NCI-H1048 (cell line): ENCODE measurements around the gene MCCC1.
"Not testable (repeated sequence)": the region's sequence is repeated elsewhere in the genome, so short reads cannot be mapped to it uniquely, and the experiment has no call there.

Experiments
- DNase-seq: peaks from one replicate; lab custom pipeline; 2025; lab: John Stamatoyannopoulos, UW

The MCCC1 gene

GRCh38 chr3:183046883-183047282, 52.4 kb downstream of the MCCC1 start:
- no peak for DNase-seq

- DNase-seq = no peak
These were observed 54.6 kb downstream of the MCCC1 start for GRCh38 chr3:183044547-183045229.

DNA sequence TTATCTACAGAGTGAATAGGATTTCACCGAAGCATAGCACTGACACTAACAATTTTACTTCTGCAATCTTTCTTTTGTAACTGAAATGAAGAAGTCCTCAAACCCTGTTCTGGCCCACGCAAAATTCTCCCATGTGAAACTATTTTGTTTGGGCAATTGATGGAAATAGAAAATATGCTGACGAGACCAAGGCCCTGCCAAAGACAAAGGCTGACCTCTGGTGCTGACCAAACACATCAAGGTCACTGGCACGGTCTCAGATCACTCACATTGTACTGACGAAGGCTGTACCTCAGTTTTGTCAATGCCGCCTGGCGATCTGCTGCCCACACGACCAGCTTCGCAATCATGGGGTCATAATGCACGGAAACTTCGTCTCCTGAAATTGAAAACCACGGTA, 60.5 kb downstream of the MCCC1 start:
- no peak for DNase-seq

GRCh38 chr3:183038221-183038620, 61.1 kb downstream of the MCCC1 start:
- DNase-seq = no peak

DNA sequence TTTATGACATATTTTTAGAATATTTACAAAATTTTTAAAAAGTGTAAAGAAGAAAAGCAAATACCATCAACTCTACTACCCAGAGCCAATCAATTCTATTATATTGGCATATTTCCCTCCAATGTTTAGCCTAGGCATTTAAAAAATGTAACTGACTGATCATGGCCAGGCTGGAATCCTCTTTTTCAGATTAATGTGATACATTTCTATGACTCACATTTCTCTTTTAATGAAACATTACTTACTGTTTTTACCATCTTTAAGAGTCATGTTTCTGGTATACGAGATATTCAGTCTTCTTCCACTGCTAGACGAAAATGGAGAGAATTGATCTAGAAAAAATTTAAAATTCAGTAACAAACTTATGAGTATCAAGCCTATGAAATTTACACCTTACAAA, 65.5 kb downstream of the MCCC1 start:
- no peak for DNase-seq

- no peak for DNase-seq
These were observed 66.3 kb downstream of the MCCC1 start for GRCh38 chr3:183032880-183033555.

DNA sequence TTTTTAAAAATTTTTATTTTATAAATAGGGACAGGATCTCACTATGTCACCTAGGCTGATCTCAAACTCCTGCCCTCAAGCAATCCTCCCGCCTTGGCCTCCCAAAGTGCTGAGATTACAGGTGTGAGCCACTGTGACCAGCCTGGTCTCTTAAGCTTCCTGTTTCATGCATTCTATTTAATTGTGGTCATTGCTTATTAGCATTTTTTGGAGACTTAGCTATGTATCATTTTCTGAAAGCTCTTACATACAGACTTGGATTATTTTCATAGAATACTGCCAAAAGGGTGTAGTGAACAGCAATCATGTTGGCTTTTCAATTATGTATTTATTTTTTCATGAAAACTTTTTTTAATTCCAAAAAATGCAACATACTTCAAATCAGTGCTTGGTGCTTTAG, 67.5 kb downstream of the MCCC1 start:
- DNase-seq = no peak

- DNase-seq = no peak
These were observed 70.9 kb downstream of the MCCC1 start for GRCh38 chr3:183028416-183028815.

- DNase-seq = no peak
These were observed 72.0 kb downstream of the MCCC1 start for GRCh38 chr3:183027276-183027675.

DNA sequence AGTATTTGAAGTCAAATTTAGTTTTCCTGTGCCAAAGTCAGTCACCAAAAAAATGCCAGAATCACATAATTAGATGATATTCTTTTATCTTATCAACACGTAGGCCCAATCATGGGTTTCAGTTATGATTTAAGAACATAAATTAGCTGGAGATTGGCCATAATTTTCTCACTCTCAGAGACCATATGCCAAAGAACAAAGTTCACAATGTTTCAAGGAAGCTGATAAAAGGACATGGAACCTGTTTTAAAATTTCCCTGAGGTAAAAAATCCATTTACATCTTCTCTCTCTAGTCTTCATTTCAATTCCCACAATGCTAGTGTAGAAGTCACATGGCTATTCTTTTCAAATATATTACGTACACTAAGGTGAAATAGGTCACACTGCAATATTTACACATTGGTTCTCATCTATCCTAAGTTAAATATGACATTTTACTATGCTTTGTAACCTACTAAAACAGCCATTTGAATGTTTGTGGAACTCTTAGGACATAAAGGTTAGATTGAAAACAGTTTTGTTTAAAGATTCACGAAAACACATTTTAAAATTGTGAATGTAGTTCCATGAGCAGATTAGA, 76.3 kb downstream of the MCCC1 start:
- DNase-seq = no peak

DNA sequence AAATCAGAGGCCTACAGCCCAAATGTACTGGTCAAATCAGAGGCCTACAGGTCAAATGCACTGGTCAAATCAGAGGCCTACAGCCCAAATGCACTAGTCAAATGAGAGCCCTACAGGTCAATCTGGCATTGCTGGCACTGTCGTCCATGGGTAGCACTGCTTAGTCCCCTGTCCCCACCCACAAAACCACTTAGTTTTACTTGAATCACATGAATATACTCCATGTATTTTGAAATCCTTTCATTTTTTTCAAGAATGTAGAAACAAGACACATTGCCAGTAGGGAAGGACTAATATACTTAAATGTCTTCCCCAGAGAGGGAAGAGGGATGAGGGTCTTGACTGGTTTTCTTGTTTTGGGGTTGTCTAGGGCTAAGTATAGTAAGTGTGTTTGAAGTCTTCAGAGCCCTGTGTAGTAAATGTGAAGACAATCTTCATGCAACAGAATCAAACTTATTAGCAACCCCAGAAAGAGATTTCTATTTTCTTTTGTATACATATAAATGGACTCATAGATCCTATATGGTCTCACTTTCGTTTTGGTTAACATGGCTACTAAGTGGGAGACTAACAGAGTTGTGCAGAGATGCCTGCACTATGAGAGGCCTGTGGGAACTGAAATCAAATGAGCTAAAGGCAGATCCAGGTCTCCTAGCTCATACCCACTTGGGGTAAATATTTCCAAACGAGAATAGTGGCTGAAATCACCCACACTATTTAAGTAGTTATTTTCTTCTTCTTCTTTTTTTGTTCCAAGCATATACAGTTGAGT, 80.7 kb downstream of the MCCC1 start:
- no peak for DNase-seq

DNA sequence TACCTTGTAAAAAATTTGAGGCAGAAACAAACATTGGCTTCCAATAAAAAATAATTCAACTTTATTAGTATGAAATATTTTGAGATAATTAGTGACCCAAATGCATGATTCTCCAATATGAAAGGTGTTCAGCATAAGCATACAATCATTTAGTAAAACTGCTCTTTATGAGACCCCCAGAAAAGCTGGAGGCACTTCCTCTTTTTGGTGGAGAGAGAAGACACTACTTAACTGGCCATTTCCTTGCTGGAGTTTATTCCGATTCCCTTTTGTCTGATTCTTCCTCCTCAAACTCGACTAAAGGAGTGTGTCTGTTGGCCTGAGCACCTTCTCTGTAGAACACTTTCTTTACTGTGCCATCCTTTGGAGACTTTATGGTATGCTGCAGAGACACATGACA, 84.1 kb downstream of the MCCC1 start:
- DNase-seq = no peak

DNA sequence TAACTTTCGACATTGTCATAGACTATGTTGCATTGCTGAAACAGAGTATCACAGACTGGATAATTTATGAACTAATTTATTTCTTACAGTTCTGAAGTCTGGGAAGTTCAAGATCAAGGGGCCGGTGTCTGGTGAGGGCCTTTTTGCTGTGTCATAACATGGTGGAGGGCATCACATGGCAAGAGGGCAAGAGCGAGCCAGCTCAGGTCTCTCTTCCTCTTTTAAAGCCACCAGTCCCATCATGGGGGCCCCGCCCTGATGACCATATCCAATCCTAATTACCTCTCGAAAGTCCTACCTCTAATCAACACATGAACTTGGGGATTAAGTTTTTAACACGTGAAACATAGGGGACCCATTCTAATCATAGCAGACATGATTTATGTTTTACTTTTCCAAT, 85.4 kb downstream of the MCCC1 start:
- DNase-seq = no peak

GRCh38 chr3:183013074-183013473, 86.2 kb downstream of the MCCC1 start:
- DNase-seq = no peak

GRCh38 chr3:183008800-183009199, 90.5 kb downstream of the MCCC1 start:
- no peak for DNase-seq

DNA sequence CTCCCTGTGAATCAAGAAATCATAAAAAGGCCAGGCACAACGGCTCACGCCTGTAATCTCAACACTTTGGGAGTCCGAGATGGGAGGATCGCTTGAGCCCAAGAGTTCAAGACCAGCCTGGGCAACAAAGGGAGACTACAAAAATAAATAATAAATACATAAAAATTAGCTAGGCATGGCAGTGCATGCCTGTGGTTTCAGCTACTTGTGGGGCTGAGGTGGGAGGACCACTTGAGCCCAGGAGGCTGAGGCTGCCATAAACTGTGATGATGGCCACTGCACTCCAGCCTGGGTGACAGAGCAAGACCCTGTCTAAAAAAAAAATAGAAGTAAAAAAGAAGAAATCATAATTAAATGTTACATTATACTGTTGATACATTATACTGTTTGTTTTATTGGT, 91.0 kb downstream of the MCCC1 start:
- DNase-seq = no peak

- DNase-seq = no peak
These were observed 92.8 kb downstream of the MCCC1 start for GRCh38 chr3:183006396-183007002.

GRCh38 chr3:182999767-183000166, 99.5 kb downstream of the MCCC1 start:
- DNase-seq = no peak

- not testable (repeated sequence) for DNase-seq
These were observed 105.7 kb downstream of the MCCC1 start for GRCh38 chr3:182993486-182994201.

- no peak for DNase-seq
These were observed 109.7 kb downstream of the MCCC1 start for GRCh38 chr3:182989566-182989965.

DNA sequence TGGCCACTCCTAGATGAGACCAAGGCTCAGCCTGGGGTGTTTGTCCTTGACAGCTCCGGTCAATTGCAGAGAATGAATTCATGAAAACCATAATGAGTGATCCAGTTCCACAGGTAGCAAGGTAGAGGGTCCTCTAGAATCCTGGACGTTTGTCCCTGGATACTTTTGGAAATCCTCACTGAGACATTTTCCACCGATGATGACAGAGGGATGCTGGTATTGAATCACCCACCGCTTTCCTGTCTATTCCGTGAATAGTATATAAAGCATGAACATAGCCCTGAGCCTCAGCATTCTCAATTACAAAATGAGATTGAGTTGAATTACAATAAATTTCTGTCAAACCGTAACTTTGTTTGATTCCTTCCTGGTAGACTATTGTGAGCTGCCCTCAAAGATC, 113.3 kb downstream of the MCCC1 start:
- DNase-seq = no peak

DNA sequence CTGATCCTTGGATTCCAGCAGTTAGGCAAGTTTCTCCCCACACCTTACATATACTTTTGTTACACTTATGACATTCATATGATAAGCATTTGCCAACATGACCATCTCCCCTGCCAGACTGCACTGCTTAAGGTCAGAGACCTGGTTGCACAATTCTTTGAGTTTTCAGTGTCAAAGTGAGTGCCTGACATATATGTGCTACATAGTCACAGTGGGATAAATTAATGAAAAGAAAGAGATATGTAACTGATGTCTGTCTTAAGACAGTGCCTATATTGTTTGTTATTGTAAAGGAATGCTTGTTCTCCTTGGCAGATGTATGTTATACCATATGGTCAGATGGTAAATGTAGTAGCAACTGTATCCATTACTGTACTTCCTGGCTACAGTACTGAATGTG, 115.4 kb downstream of the MCCC1 start:
- DNase-seq = no peak
